ENCODE results near the gene C9orf72. TPM values are rescaled to one million over a fixed set of nuclear protein-coding genes. Genes with fewer than 3 reads are reported as not detected.

Gene C9orf72
- total RNA-seq, 1 experiment from 2014 or later: 15.8 TPM

GRCh38 chr9:27573634-27574590, 631 bp upstream of the C9orf72 start:
- DNase-seq (ENCODE audit: low read depth): peak; percentile 99

- DNase-seq (ENCODE audit: low read depth): peak; percentile 64
Measured at GRCh38 chr9:27572566-27572917, 739 bp downstream of the C9orf72 start.

- DNase-seq (ENCODE audit: low read depth): no peak
Measured at GRCh38 chr9:27572061-27572460, 1.2 kb downstream of the C9orf72 start.

- no peak for DNase-seq (ENCODE audit: low read depth)
Measured at GRCh38 chr9:27571011-27571410, 2.3 kb downstream of the C9orf72 start.

- DNase-seq (ENCODE audit: low read depth): peak; percentile 18
Measured at GRCh38 chr9:27569406-27569805, 3.9 kb downstream of the C9orf72 start.

GRCh38 chr9:27566118-27566517, 7.2 kb downstream of the C9orf72 start:
- no peak for DNase-seq (ENCODE audit: low read depth)

- DNase-seq (ENCODE audit: low read depth): no peak
Measured at GRCh38 chr9:27565696-27566095, 7.6 kb downstream of the C9orf72 start.

GRCh38 chr9:27564670-27565069, 8.6 kb downstream of the C9orf72 start:
- DNase-seq (ENCODE audit: low read depth): no peak

- DNase-seq (ENCODE audit: low read depth): no peak
Measured at GRCh38 chr9:27563738-27564430, 9.4 kb downstream of the C9orf72 start.

GRCh38 chr9:27561685-27562084, 11.6 kb downstream of the C9orf72 start:
- no peak for DNase-seq (ENCODE audit: low read depth)

- no peak for DNase-seq (ENCODE audit: low read depth)
Measured at GRCh38 chr9:27560457-27560856, 12.8 kb downstream of the C9orf72 start.

GRCh38 chr9:27558307-27558706, 15.0 kb downstream of the C9orf72 start:
- no peak for DNase-seq (ENCODE audit: low read depth)

GRCh38 chr9:27556470-27556869, 16.8 kb downstream of the C9orf72 start:
- no peak for DNase-seq (ENCODE audit: low read depth)

GRCh38 chr9:27554712-27555111, 18.6 kb downstream of the C9orf72 start:
- DNase-seq (ENCODE audit: low read depth): no peak

- DNase-seq (ENCODE audit: low read depth): no peak
Measured at GRCh38 chr9:27549196-27549755, 24.0 kb downstream of the C9orf72 start.

GRCh38 chr9:27548055-27548741, 25.1 kb downstream of the C9orf72 start:
- peak; percentile 20 for DNase-seq (ENCODE audit: low read depth)

- no peak for DNase-seq (ENCODE audit: low read depth)
Measured at GRCh38 chr9:27545471-27545870, 27.8 kb downstream of the C9orf72 start.

- DNase-seq (ENCODE audit: low read depth): no peak
Measured at GRCh38 chr9:27542508-27542907, 30.8 kb downstream of the C9orf72 start.

GRCh38 chr9:27541740-27542139, 31.5 kb downstream of the C9orf72 start:
- no peak for DNase-seq (ENCODE audit: low read depth)

- DNase-seq (ENCODE audit: low read depth): no peak
Measured at GRCh38 chr9:27540502-27540901, 32.8 kb downstream of the C9orf72 start.

GRCh38 chr9:27539479-27540441, 33.5 kb downstream of the C9orf72 start:
- peak; percentile 14 for DNase-seq (ENCODE audit: low read depth)
